HG02938 (cell line): Measurements from ENCODE around the gene GNB5.
A peak's percentile ranks its signal among the peaks of the same experiment; 100 is the strongest.

Experiments used
- ATAC-seq: cut with Tn5 transposase; IDR thresholded peaks from one replicate; pipeline ENCODE4 v1.9.1; 2021; ENCODE audit warnings: mild to moderate bottlenecking, moderate library complexity; ENCODE audit not compliant: unreplicated experiment

The GNB5 gene

GRCh38 chr15:52146776-52147175 lies 44.4 kb downstream of the GNB5 start:
- ATAC-seq, result no peak

- ATAC-seq, result no peak
Measured at GRCh38 chr15:52146261-52146660, 44.9 kb downstream of the GNB5 start.

GRCh38 chr15:52144656-52145178 lies 46.5 kb downstream of the GNB5 start:
- ATAC-seq, result no peak

DNA sequence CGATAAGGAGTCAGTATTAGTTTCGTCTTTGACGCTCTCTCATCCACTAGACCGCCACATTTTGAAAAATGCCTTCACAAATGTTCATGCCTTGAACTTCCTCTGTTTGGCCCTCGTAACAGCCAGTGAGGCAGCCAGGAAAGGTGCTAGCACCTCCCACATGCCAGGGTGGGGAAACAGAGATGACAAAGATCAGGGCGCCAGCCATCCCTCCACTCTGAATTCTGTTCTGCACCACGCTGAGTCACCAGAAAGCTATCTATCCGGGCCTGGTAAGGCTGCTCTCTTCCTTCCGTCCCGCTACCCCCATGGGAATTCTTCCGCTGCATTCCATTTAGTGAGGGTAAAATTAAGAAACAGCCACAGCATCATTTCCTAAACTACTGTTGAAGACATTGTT lies 47.3 kb downstream of the GNB5 start:
- no peak for ATAC-seq

- ATAC-seq, result no peak
Measured at GRCh38 chr15:52140646-52141045, 50.5 kb downstream of the GNB5 start.

DNA sequence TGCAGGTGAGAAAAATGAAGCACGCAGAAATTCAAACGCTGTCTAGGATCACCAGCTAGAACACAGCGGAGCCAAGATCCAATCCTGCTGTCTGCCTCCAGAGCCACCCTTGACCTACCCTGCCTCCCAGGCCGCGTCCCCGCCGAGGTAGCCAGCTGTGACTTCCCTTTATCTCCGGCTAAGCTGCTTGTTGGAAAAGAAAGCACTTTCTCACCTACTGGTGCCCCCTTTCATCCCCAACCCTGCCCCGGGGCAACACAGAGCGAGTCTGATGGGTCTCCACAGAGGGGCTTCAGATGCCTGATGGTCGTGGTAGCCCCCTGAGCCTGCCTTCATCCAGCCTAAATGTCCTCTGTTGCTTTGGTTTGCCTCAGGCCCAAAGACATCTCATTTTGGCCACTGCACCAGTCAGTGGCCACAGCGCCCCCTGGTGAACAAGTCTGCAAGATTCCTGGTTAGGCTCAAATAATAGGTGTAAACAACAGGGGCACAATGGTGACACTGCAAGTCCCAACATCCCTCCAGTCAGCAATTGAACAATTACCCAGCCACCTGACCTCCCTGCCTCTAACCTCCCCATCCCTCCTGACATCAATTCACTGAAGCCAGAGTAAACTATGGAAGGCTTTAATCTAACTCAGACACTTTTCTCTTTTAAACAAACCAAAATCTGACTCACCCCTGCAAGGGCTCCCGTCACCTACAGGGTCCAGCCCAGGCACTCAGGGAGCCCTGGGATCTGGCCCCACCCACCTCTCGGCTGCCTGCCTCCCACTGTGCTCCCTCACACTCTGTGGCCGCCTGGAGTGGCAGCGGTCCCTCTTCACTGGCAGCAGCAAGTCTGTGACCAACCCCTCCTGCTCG lies 51.4 kb downstream of the GNB5 start:
- ATAC-seq, result peak; percentile 62

DNA sequence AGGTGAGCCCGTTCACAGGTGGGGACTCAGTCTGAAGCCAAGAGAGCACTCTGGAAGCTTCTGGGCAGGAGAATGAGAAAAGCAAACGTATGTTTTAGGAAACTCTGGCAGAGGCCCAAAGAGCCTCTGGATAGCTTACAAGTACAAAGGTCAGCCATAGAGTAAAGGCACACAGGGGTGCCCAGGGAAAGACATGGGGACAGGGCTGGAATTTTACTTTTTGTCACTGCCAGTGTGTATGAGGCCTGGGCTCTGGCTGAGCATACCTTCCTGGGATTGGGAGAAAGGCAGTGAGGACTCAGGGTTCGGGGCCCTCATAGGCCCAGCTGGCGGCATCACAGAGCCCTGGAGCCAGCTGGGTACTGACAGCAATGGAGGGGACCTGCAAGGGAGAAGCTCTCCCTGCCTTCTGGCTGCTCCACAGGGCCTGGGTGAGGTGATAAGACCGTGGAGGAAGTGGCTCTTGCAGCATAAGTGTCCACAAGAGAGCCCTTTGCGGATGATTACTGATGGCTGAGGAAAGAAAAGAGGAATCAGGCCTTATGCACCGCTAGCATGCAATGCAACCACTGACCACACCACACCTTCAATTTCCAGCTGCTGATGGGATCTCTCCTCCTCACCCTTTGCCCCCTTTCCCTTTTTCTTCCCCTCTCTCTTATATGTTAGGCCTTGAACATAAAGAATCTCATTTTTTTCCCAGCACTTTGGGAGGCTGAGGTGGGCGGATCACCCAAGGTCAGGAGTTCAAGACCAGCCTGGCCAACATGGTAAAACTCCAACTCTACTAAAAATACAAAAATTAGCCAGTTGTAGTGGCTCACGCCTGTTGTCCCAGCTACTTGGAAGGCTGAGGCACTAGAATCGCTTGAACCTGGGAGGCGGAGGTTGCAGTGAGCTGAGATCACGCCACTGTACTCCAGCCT lies 53.5 kb downstream of the GNB5 start:
- no peak for ATAC-seq

- no peak for ATAC-seq
Measured at GRCh38 chr15:52136442-52136980, 54.7 kb downstream of the GNB5 start.

GRCh38 chr15:52134502-52135144 lies 56.6 kb downstream of the GNB5 start:
- ATAC-seq, result no peak

- no peak for ATAC-seq
Measured at GRCh38 chr15:52133510-52134220, 57.5 kb downstream of the GNB5 start.

DNA sequence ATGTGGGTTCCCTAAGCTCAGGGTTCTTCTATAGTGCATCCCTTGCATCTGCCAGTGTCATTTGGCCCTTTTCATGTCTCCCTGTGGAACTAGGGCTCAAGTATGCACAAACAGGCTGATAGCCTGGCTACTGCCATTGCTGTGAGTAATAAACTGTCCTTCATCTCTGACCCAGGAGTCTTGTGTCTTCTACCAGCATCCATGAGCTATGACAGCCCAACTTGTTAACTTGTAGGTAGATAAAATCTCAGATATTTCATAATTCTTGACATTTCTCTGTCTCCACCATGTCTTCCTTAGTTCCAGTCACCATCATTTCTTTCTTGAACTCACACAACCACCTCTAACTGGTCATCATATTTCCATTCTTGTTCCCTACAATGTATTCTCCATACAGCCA lies 59.1 kb downstream of the GNB5 start:
- ATAC-seq, result no peak

GRCh38 chr15:52128568-52128967 lies 62.6 kb downstream of the GNB5 start:
- no peak for ATAC-seq

GRCh38 chr15:52124270-52124880 lies 66.8 kb downstream of the GNB5 start:
- no peak for ATAC-seq

GRCh38 chr15:52121896-52122295 lies 69.3 kb downstream of the GNB5 start:
- ATAC-seq, result no peak

DNA sequence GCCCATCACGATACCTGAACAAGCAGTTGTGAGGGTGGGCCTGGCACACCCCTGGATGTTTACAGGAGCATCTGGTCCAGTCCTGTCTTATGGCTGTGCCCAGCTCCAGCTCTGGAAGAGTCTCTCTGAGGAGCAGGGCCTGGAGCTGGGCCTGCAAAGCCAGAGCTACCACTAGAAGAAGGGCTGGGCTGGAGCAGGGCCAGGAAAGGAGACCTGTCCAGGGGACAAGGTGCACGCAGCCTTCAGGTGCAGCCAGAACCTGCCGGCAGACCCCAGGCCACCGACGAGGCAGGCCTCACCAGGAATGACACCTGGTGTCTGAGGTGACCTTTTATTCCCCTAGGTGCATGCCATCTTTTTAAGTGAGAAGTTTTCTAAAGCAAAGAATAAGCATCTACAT lies 70.2 kb downstream of the GNB5 start:
- ATAC-seq, result no peak

DNA sequence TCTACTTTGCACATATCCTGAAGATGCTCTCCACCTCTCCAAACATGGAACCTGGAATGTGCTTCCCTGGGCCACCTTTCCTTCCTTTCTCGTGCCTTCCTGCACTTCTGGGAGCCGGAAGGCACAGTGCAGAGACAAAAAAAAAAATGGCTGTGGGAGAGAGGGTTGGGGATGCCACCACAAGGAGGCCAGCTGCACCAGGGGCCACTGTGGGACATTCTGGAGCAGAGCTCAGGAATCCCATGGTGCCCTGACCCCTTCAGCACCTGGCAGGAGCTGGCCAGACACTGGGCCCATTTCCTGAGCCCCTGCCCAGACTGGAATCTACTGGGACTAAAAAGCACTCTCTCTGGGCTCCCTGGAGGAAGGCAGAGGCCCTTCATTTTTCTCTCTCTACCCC lies 70.7 kb downstream of the GNB5 start:
- no peak for ATAC-seq

DNA sequence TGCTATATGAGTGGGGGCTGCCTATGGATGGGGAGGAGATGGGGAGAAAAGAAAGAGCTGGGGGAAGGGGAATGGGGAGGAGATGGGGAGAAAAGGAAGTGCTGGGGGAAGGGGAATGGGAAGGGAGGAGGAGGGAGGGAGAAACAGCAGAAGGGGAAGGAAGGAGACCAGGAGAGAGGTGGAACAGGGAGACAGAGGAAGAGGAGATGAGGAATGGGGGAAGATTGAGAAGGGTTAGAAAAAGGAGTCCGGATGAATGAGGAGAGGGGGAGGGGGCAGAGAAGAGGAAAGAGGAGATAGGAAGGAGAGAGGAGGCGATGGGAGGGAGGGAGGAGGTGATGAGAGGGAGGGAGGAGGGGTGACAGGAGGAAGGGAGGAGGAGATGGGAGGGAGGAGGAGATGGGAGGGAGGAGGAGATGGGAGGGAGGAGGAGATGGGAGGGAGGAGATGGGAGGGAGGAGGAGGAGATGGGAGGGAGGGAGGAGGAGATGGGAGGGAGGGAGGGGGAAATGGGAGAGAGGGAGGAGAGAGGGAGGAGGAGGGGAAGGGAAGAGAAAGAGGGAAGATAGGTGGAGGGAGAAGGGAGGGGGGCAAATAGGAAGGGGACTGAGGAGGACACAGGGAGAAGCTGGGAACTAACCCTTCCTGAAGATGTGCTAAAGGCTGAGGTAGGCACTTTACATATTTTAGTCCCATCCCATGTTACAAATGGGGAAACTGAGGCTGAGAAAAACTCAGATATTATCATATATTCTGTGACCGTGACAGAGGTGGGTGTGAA lies 72.0 kb downstream of the GNB5 start:
- ATAC-seq, result no peak

DNA sequence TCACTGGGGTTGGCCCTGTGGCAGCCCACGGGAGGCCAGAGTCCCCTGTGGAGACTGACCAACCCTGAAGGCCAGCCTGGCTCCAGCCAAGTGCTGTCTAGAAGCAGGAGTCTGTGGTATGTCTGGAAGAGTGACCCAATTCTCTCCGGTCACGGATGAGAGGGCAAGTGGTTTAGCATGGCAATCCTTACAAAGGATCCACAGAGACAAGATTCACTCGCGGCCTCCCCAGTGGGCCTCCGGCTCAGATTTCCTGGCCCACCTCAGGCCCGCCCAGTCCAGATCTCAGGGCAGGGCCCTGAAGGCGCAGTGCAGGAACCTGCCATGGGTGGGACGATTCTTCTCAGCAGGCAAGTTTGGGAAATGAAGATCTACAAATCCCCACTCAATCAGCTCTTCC lies 73.6 kb downstream of the GNB5 start:
- ATAC-seq, result no peak
